NCI-H146 (cell line): ENCODE data around the gene PIM3.

Experiments used
- DNase-seq: peaks from one replicate; lab custom pipeline; 2025; lab: John Stamatoyannopoulos, UW

Gene PIM3

GRCh38 chr22:49928185-49928495 lies 32.4 kb upstream of the PIM3 start:
- no peak for DNase-seq

DNA sequence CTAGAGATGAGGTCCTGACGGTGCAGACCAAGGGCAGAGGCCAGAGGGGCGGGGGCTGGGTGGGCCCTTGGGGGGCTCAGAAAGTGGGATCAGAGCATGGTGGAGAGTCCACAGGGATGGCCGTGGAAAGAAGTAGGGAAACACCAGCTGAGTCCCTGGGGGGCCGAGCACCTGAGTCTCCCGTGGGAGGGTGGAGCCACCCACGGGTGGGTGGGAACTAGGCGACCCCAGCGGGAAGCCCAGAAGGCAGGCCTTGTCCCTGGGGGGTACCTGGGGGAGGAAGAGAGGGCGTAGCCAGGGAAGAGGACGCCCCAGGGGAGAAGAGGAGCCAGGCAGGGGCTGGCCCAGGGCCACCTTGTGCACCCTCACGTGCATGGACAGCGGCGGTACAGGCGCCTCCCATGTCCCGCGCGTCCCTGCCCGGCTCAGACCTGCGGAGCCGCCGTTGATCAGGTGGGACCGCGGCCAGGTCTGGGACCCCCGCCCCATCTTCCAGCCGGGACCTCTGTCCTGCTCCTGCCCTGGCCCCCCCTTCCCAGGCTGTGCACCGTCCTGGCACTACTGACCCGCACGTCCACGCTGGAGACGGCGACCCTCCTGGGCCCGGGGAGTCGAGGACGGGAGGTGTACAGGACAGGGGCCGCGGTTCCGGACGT lies 31.9 kb upstream of the PIM3 start:
- no peak for DNase-seq

GRCh38 chr22:49929211-49929979 lies 31.2 kb upstream of the PIM3 start:
- DNase-seq = peak; percentile 30

DNA sequence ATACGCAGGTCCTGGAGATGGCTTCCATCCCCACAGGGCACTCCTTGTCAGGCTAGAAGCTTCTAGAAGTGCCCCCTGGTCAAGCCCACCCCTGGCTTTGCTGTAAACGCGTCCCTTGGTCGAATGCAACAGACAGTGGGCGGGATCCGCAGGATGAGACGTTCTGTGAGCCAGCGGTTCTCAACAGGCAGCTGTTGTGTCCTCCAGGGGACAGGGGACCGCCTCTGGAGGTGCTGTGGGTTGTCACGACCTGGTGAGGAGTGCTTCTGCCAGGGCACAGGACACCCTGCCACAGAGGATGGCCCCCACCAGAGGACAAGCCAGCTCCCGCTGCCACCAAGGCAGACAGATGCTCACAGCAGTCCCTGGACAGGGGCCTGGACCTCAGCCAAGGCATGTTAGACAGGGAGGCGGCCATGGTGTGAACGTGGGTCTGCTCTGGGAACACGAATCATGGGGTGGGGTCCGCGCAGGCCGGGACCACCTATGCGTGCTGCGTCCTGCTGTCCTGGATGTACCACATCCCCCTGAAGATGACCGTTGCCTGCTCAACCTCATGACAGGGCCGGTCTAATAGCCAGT lies 30.5 kb upstream of the PIM3 start:
- no peak for DNase-seq

- peak; percentile 56 for DNase-seq
These were observed 29.8 kb upstream of the PIM3 start for GRCh38 chr22:49930596-49931412.

DNA sequence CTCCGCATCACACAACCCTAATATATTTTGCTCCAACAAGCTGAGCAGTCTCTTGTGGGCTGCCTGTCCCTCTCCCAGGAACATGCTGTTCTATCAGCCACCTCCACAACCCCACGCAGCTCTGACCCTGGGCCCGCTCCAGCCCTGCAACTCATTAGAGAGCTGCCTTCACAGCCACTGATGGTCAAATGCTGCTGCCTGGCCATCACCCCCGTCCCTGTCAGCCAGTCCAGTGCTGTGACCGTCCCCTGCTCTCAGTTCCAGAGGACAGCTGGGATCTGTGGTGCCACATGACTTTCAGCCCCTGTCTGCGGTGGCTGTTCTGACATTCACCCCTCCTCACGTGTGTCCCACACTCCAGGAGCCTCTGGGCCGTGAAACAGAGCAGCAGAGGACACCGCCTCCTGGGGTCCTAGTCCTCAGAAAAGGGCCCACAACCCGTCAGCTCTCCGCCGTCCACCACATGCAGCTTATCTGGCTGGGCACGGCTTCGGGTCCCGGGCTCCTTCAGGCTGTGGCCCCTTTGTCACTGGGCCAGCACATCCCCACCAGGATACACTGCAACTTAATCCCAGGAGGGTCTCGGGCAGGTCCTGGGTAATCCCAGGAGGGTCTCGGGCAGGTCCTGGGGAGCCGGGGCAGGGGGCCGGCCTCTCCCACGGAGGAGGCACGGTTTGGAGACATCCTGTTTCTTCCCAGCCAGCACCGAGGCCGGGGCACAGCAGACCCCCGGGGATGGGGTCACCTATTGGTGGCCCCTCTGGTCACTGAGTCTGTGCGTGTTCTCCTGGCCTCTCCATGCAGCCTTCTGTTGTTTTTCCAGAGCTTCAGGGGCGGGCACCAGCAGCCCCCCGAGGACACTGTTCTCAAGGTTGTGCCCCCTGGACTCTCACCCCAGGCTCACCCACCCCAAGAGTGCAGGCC lies 27.1 kb upstream of the PIM3 start:
- DNase-seq = no peak

DNA sequence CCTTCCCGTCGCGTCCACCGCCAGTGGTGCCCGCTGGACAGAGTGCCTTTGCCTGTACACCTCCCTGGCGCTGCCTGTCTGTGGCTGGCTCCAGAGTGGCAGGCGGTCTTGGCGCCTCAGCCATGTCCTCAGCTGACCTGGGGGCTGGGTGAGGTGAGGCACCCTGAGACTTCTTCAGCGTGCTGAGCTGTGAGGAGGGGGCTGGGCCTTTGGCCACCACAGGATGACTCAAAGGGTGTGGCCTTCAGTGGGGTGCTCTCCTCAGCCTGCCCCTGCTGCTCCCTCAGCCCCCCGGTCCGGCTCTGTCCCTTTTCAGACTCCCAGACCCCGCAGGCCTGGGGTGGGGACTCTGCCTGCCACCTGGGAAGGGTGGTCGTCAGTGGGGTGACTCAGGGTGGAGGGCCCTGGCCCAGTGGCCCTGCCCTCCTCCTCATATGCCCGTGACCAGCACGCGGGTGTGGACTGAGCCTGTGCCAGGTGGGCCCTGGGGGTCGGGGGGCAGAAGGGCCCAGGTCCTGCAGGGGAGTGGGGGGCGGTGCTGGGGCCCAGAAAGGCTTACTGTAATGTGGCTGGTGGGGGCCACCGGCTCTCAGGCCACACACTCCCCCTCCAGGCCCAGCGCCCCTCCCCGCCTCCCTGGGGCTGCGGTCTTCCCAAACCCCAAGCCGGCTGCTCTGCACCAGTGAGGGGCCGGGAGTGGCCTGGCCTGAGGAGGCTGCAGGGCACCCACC lies 26.2 kb upstream of the PIM3 start:
- DNase-seq = no peak

DNA sequence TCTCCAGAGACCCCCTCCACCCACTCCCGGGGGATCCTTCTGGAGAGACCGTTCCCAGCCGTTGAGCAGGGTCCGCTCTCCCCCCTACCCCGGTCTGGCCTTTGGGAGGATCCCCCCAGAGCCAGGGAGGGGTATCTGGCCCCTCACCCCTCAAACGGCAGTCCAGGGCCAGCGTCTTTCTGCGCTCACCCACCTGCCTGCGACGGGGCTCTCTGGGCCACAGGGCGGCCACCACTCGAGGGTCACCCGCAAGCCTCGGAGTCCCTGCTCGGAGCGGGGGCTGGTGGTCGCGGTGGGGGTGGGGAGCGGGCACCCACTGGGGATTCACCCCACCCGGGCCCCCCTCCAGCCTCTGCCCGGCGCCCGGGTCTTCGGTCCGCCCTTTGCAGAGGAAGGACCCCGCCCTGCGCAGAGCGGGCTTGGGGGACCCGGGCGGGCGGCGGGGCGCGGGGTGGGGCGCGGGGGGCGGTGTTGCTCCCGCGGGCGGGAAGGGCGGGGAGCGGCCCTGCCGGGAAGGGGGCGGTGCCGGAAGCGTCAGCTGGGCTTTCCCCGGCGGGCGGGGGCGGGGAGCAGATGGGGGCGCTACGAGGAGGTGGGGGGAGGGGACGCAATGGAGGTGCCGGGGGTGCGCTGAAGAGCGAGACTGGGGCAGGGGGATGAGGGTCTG lies 25.5 kb upstream of the PIM3 start:
- peak; percentile 38 for DNase-seq

- peak; percentile 29 for DNase-seq
These were observed 25.0 kb upstream of the PIM3 start for GRCh38 chr22:49935561-49935960.

DNA sequence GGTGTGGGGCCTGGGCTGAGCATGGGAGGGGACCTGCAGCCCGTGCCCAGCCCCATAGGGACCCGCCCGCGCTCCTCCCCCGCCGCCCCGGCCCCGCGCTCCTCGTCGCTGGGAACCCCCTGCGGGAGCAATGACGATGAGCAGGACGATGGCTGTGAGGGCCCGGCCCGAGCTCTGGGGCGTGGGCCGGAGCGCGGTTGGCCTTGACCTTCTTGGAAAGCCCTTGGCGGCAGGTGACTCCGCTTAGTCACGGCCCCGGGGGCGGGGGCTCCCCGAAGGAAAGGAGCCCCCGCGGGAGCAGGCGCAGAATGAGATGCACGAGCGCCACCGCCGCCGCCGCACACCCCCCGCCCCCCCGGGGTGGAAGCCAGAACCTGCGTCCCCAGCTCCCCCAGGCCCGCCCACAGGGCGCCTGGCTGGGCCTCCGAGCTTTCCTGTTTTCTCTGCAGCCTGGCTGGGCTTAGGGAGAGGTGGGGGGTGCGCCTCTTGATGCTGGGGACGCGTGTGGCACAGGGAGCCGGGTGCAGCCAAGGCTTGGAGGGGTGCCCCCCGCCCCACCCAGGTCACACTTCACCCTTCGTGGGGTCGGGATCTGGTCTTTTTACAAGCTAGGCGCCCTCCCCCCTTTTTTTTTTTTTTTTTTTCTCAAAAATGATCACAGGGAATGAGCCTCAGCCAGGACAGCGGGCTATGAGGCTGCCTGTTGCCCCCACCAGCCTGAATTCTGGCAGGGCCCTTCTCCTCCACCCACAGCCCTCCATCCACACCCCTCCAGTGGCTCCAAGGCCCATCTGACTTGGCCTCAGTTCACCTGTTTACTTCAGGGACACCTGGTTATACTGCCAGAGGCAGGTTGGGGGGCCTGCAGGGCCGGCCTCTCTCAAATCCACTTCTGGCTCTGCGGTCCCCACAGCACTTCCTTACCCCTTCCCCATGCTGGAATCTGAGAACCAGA lies 24.3 kb upstream of the PIM3 start:
- DNase-seq = peak; percentile 80

- DNase-seq = no peak
These were observed 23.4 kb upstream of the PIM3 start for GRCh38 chr22:49936973-49937757.

DNA sequence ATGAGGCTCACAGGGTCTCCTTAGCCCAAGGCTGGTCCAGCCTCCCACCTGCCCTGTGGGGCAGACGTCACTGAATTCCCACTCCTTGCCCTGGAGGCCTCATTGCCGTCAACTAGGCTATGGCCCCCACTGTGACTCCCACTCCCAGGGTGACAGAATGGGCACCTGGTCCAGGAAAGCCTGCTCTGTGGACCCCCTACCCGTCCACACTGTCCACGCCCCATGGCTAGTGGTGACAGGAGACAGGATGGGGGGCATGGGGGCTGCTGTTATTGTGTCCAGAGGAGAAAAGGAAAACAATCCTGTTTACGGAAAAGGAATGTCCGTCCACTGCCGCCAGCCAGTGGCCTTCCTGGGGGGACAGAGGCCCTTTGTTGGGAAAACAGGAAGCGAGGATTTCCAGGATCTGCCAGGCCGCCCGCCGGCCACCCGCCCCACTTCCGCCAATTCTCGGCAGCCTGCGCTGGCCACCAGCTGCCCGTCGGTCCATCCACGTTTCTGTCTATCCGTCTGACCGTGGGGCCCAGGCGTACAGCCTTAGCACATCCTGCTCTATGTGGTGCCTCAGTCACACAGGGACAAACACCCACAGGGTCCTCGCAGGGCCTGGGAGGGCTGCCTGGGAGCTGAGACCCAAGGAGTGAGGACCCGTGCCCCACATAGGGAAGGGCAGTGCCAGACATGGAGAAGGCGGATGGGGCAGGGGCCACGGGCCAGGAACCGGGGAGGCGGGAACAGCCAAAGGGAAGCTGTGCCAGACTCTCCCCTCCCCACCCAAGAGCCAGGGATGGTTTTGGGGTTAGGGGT lies 22.6 kb upstream of the PIM3 start:
- no peak for DNase-seq

DNA sequence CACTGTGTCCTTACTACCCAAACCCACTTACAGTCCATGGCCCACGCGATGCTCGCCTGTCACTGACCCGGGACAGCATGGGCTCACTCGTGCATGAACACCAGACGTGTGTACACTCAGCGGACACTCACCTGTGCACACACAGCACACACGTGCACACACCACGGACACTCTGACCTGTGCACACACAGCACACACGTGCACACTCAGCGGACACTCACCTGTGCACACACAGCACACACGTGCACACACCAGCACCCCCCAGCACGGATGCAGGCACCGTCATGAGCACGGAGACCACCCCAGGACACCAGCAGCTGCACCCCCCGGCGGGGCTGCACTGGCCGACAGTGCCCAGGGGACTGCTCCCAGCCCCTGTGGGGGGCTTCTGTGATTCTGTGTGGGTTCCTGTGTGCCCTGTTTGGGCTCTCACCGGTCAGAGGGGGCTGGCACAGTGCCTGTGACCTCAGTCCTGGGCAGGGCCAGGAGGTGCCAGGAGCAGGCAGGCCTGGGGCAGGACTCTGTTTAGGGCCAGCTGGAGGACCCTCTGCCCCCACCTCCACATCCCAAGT lies 21.9 kb upstream of the PIM3 start:
- DNase-seq = no peak

DNA sequence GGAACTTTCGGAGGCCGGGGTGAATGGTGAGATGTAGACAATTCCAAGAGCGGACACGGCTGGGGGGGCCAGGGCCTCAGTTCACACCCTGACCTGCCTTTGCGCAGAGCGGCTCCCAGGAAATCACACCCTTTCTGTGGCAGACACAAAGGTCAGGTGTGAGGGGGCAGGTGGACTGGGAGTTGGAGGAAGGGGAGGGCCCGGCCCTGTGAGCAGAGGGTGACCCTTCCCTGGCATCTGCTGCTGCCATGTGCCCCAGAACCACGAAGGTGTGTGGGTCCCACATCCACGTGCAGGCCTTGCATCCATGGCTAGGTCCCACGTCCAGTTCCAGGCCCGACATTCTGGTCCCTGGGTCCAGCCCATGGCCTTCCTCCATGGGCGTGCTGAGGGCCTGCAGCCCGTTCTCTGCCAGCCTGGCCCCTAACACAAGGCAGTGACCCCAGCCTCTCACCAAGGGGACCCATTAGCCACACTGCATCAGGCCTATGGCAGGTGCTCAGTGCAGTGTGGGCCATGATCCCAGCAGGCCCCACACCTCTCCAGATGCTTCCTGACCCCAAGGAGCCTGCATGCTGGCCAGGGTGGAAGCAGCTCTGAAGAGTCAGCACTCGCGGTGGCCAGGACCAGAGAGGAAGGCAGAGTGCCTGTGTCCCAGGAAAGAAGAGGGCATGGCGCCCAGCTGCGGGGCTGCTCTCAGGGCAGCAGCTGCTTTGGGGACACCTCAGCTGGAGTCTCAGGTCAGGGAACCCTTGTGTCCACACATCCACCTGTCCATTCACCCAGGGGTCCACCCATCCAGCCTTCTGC lies 18.9 kb upstream of the PIM3 start:
- DNase-seq = no peak

DNA sequence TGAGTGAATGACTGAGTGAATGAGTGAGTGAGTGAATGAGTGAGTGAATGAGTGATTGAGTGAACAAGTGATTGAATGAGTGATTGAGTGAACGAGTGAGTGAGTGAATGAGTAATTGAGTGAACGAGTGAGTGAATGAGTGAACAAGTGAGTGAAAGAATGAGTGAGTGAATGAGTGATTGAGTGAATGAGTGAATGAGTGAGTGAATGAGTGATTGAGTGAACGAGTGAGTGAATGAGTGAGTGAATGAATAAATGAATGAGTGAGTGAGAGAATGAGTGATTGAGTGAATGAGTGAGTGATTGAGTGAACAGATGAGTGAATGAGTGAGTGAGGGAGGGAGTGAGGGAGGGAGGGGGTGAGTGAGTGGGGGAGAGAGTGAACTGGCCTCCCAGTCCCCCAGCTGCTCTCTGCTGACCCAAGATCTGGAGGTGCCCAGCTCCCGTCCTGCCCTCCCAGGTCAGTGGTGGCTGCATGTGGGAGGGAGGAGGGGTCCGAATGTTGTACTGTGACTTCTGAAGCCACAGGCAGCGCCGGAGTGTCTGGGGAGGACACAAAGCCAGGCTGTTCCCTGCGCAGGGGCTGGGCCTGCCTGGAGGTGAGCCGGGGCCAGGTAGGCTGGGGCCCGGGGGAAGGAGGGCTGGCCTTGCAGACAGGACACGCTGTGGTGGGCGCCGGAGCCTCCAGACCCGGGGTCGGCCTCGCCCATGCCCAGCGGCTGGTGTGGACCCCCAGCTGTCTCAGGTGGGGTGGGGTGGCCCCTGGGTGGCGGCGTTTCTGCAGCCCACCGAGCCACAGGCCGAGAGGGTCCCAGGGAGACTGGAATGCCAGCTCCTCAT lies 17.8 kb upstream of the PIM3 start:
- DNase-seq = no peak
